Measurements from ENCODE around the gene HIKESHI.

DNA sequence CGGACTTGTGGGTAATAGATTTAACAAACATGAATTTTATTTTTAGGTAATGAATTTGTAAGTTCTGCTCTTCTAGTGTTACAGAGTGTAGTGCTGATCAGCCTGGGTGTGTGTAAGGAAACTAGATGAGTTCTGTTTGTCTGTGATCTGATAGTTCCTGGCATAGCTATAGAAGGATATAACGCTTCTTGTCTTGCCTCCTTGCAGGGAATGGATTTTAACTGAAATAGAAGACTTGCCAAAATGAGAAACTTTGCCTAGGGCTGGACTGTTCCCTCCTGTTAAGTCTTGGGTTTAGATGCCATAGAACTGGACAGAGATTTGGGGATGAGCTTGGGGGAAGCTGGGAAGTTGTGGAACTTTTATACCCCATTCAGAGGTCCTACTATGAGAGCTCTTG, 84.2 kb downstream of the HIKESHI start:
- TF ChIP-seq, protein P1, sequence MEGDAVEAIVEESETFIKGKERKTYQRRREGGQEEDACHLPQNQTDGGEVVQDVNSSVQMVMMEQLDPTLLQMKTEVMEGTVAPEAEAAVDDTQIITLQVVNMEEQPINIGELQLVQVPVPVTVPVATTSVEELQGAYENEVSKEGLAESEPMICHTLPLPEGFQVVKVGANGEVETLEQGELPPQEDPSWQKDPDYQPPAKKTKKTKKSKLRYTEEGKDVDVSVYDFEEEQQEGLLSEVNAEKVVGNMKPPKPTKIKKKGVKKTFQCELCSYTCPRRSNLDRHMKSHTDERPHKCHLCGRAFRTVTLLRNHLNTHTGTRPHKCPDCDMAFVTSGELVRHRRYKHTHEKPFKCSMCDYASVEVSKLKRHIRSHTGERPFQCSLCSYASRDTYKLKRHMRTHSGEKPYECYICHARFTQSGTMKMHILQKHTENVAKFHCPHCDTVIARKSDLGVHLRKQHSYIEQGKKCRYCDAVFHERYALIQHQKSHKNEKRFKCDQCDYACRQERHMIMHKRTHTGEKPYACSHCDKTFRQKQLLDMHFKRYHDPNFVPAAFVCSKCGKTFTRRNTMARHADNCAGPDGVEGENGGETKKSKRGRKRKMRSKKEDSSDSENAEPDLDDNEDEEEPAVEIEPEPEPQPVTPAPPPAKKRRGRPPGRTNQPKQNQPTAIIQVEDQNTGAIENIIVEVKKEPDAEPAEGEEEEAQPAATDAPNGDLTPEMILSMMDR (conservative IDR thresholded peaks at IDR 0.05; ENCODE audit: low read depth in 2 of 2), result no peak
- TF ChIP-seq CREB1 (CRISPR knock-in tag; IDR thresholded peaks at IDR 0.05; ENCODE audit: low read depth) (no peak), EZH2 (IDR thresholded peaks at IDR 0.05; ENCODE audit: low read depth, unreplicated experiment) (no peak), POLR2AphosphoS5 (IDR thresholded peaks at IDR 0.05; ENCODE audit: low read depth) (no peak), EZH2phosphoT487 (IDR thresholded peaks at IDR 0.05; ENCODE audit: unreplicated experiment) (no peak), JUNB (IDR thresholded peaks at IDR 0.05; ENCODE audit: unreplicated experiment) (no peak), NANOG (IDR thresholded peaks at IDR 0.05; ENCODE audit: borderline replicate concordance) (no peak)
- TF ChIP-seq, protein P2, sequence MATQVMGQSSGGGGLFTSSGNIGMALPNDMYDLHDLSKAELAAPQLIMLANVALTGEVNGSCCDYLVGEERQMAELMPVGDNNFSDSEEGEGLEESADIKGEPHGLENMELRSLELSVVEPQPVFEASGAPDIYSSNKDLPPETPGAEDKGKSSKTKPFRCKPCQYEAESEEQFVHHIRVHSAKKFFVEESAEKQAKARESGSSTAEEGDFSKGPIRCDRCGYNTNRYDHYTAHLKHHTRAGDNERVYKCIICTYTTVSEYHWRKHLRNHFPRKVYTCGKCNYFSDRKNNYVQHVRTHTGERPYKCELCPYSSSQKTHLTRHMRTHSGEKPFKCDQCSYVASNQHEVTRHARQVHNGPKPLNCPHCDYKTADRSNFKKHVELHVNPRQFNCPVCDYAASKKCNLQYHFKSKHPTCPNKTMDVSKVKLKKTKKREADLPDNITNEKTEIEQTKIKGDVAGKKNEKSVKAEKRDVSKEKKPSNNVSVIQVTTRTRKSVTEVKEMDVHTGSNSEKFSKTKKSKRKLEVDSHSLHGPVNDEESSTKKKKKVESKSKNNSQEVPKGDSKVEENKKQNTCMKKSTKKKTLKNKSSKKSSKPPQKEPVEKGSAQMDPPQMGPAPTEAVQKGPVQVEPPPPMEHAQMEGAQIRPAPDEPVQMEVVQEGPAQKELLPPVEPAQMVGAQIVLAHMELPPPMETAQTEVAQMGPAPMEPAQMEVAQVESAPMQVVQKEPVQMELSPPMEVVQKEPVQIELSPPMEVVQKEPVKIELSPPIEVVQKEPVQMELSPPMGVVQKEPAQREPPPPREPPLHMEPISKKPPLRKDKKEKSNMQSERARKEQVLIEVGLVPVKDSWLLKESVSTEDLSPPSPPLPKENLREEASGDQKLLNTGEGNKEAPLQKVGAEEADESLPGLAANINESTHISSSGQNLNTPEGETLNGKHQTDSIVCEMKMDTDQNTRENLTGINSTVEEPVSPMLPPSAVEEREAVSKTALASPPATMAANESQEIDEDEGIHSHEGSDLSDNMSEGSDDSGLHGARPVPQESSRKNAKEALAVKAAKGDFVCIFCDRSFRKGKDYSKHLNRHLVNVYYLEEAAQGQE (IDR thresholded peaks at IDR 0.05; ENCODE audit: unreplicated experiment), result no peak
